Left renal cortex interstitium (tissue), 4 donors: Measurements from ENCODE around the gene CLEC11A. TPM values are rescaled to one million over a fixed set of nuclear protein-coding genes. Genes with fewer than 3 reads are reported as not detected.

Experiments
- DNase-seq, 4 donors: peaks; one replicate each; pipeline ENCODE4 v3.0.0-alpha.2; 2013; ENCODE audit warnings: low read depth in 4 of 4, low spot score in 2 of 4, missing footprints in 1 of 4
- polyA plus RNA-seq, 4 donors: library from polyadenylated mRNA; unstranded; fragments of 120-200 nt; gene quantifications; one replicate each; pipeline ENCODE4 v1.2.1, GENCODE V29; 2013; ENCODE audit not compliant: insufficient read length in 4 of 4

Gene CLEC11A
- polyA plus RNA-seq, 4 donors: 30.0 to 45.4 (median 35.2) TPM

- no peak for DNase-seq
These were observed 19.0 kb upstream of the CLEC11A start for GRCh38 chr19:50703915-50704796.

- DNase-seq: no peak
These were observed 17.6 kb upstream of the CLEC11A start for GRCh38 chr19:50705422-50706019.

DNA sequence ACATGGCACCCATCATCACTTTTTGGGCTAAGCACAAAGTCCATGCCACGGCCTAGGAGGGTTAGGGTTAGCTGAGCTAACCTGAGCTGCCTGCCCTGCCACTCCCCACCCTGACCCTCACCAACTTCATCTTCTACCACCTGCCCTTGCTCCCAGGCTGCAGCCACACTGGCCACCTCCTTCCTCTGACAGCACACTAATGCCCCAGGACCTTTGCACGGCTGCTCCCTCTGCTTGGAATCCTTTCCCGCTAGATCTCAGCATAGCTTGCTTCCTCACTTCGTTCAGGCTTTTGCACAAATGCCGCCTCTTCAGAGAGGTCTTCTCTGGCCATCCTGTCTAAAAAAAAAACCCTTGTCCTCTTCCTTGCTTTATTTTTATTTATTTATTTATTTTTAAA lies 16.8 kb upstream of the CLEC11A start:
- no peak for DNase-seq

DNA sequence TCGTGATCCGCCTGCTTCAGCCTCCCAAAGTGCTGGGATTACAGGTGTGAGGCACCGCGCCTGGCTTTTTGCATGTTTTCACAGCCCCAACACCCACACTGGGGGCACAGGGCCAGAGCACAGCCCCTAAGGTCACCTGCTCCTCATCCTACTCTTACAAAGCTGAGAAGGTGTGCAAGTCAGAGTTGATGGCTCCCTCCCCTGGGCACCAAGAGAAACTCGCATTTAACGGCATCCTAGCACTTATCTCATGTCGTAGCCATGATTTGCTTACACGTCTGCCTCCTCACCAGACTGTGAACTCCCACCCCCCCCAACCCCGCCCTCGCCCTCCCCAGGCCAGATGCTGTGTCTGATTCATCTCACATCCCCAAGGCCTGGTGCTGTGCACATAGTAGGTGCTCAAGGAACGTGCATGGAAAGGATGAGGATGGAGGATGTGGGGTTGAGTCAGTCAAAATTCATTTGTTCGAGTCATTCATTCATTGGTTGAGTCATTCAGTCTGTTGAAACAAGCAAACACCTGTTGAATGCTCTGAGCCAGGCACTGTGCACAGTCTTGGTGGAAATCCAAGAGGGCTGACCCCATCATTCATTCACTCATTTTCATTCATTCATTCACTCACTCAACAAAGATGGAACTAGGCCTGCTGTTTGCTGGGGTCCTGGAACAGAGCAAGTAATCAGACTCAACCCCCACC lies 14.8 kb upstream of the CLEC11A start:
- no peak for DNase-seq

DNA sequence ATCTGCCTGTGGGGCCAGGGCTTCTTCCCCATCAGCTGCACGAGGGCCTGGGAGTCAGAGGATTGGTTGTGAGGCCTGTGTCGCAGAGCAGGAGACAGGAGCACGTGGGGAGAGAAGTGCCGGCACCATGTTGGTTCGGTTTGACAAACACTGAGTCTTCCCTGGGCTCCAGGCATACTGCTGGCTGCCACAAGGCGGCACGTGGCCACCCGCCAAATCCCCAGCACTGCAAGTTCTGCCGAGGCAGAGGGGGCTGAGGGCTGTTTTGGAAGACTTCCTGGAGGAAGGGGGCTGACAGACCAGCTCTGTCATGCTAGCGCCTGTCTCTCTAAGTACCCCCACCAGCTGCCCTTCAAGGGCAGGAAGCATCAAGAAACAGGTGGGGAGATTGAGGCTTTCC lies 13.1 kb upstream of the CLEC11A start:
- DNase-seq: no peak

- DNase-seq: no peak
These were observed 12.6 kb upstream of the CLEC11A start for GRCh38 chr19:50710612-50711011.

DNA sequence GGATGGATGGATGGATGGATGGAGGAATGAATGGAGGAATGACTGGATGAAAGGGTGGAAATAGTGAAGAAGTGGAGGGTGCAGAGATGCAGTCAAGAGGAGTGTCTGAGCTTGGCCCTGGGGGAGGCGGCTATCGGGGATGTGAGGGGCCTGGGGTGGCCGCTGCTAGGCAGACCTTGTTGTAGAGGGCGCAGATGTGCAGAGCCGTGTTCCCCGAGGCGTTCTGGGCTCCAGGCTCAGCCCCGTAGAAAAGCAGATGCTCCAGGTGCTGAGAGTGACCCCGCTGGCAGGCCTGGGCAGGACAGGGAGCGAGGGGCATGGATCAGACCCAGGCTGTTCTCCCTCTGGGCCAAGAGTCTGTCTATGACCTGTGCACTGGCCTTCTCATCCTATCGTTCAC lies 12.0 kb upstream of the CLEC11A start:
- no peak for DNase-seq

DNA sequence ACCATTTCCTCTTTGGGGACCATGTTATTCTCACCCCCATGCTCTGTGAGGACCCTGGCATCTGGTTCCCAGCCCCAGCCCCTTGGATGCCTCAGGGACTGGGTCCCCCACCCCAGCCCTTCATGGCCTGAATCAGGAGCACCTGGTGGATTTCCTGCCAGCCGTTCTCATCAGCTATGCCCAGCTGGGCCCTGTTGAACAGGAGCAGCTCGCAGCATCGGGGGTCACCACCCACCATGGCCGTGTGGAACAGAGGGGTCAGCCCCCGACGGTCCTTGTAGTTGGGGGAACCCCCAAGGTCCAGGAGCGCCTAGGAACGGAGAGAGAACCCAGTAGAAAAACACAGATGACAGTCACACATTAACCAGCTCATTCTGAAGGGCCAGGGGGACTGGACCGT lies 11.4 kb upstream of the CLEC11A start:
- no peak for DNase-seq

DNA sequence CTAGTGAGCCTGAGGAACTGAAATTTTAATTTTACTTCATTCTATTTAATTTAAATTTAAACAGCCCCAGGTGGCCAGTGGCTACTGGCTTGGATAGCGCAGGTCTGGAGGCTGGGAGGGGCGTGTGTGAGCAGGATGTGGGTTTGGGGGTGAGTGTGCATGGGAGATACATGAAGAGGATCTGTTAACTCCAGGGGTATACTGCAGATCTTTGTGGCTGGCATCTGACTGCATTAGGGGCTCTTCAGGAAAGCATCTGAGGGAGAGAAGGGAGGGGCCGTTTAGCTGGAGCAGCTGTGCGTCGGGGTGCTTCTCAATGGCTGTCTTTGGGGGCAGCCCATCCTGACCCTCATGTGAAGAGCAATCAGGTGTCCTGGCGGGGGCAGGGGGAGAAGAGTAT lies 10.3 kb upstream of the CLEC11A start:
- no peak for DNase-seq

GRCh38 chr19:50713556-50714236 lies 9.5 kb upstream of the CLEC11A start:
- no peak for DNase-seq

- no peak for DNase-seq
These were observed 6.8 kb upstream of the CLEC11A start for GRCh38 chr19:50716178-50717025.

DNA sequence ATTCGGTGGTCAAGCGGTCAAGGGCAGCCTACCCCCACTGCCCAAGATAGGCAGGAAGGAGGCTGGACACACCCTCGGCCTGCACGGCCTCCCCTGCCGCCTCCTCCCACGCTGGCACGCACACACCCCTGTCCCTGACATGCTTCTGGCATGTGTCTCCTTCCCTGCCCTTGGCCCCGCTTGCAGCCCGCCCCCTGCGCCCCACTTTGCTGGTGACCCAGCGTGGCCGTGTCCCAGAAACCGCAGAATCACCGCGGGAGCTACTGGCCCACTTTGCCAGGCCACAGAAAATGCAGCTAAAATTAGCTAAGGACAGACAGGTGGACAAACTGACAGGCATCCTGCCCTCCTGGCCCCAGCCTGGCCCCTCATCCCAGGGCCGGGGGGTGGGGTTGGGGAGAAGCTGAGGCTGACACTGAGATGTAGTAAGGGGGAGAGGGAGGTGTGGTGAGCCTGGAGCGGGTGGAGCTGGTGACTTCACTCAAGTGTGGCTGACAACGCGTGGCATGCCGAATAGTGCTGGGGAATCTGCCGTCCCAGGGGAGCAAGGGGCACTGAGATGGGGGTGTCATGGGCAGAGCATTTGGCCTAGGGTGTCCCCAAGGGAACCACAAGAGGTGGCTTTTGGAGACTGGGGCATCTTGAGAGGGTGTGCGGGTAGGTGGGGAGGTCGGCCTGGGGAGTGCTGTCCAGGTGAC lies 6.0 kb upstream of the CLEC11A start:
- no peak for DNase-seq

- DNase-seq: no peak
These were observed 5.3 kb upstream of the CLEC11A start for GRCh38 chr19:50717891-50718254.

DNA sequence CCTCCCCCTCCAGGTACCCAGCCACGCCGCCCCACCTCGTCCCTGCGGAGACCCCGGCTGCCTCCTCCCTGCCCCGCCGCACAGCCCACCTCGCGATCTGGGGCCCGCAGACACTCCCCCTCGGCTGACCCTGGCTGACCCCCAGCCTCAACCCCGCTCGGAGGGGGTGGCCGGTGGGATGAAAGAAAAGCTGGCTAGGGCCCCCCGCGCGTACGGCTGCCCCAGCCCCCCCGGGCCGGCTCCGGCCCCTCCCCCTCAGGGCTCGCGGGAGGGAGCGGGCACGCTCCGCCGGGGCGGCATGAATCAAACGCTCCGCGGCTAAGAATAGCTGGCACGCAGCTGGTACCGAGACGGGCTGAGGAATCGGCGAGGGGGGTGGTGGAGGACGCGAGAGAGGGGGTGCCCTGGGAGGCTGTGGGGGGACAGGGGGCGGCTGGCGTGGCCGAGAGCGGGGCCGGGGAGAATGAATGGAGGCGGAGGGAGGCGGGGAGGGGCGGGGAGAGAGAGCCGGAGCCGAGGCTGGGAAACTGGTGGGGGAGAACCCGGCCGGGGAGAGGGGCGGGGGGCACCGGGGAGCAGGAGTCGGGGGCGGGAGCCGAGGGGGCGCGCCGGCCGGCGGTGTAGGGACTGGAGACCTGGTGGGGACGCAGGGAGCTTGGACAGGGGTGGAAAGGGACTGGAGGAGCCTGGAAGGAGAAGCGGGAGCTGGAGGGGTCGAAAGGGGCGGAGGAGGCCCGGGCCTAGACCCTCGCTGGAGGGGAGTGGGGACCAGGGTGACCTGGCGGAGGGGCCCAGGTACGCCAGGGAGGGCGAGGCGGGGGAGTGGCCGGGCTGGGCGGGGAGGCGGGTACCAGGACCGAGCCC lies 4.7 kb upstream of the CLEC11A start:
- no peak for DNase-seq

DNA sequence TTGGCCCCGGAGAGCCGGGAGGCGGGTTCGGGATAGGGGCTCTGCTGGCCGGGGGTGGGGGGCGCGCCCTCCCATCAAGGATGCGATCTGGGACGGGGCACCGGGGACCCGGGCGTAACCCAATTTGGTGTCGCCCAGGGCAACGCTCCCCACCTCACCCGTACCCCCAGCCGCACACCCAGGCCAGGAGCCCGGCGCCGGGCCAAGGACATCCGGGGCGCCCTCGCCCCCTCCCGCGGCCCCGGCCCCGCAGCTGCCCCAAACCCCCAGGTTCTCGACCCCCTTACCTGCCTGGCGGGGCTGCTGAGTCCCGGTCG lies 4.1 kb upstream of the CLEC11A start:
- DNase-seq: no peak

DNA sequence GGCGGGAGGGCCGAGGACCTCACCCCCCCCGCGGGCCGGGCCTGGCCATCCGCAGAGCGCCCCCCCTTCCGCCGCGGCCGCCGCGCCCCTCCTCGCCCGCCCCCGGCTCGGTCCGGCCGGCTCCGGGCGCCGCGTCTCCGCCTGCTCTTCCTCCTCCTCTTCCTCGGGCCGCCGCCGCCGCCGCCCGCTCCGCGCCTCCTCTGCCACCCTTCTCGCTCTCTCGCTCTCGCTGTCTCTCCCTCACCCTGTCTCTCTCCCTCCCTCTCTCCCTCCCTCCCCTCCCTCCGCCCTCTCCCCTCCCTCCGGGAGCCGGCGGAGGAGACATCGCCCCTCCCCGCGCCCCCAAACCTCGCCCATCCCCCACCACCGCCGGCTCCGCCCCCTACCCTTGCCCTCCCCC lies 3.6 kb upstream of the CLEC11A start, which contains the start of gene SHANK1:
SHANK1 (minus strand) TSS at position 237 of the 400 bp plus-strand sequence. CDS start 2,883 bp downstream, outside the sequence.
- DNase-seq: no peak

DNA sequence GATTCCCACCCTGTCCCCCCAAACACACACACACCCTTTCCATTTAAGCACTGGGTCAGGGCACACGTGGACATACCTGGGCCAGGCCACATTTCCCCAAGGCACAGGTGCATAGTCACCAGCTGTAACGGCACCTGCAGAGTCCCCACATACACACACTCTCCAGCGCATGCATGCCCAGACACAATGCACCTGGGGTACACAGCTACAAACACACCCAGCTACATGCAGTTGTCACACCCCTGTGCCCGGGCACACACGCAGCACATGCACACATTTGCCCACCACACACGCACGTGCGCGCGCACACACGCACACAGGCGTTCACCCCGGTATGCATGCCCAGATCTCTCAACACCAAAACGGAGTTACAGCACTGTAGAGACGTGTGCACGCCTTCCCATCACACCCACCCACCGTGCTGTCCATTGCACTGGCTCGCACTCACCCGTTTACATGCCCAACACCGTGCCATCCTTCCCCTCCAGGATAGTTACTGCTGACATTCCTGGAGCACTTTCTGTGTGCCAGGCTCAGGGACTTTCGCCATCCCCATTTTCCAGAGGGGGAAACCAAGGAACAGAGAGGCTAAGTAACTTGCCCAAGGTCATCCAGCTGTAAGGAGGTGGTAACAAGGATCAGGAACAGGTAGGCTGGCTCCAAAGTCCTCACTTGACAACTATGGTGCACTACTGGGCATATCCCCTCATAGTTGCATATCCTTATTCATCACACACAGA lies 2.8 kb upstream of the CLEC11A start:
- no peak for DNase-seq

DNA sequence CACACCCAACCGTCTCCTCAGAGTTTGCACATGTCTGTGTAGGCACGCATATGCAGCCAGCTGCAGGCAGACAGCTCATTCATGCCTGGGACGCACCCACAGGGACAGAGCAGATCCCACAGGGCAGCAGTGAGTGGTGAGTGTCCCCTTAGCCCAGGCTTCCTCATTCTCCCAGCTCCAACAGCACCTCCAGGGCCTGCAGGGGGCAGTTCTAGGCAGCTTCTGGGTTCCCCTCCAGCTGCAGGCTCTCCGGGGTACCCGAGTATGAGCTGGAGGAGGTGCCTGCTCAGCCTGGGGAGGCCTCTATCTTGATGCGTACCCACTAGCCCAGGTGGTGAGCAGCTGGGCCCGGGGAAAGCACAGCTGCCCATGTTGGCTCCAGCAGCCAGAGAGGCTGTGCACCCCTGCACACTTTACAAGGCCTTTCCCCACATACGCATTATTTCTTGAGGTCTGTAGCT lies 2.2 kb upstream of the CLEC11A start:
- no peak for DNase-seq
